GM21360 (cell line): ENCODE measurements around the gene THBS1.

ENCODE experiments used
- ATAC-seq: cut with Tn5 transposase; IDR thresholded peaks from one replicate; pipeline ENCODE4 v1.9.1; 2021; ENCODE audit warnings: mild to moderate bottlenecking, moderate library complexity; ENCODE audit not compliant: unreplicated experiment

THBS1 gene

DNA sequence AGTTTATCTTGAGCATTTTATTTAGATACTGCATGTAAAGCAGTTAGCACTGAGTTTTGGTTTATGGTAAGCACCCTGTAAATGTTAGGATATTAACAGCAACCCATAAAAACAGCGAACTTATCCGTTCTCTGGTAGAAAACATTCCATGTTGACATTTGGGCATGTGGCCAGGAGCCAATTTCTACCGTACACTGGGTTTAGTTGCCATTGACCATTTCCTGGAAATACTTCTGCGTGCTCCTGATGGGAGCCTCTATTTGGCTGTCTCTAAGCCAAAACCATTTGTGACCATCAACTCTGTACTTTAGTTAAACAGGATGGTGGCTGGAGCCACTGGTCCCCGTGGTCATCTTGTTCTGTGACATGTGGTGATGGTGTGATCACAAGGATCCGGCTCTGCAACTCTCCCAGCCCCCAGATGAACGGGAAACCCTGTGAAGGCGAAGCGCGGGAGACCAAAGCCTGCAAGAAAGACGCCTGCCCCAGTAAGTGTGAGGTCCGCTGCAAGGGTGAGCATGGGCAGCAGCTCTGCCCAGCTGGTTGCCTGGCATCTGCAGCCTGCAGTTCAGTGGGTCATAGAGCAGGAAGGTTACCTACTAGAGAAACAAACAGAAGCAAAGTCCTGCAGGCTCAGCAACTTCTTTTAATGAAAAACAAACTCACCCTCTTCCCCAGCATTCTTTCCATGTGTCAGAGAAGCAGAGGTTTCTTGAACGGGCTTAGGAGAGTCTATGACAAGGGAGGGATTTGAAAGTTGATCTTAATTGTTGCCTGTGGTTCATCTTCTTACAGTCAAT lies 7.1 kb downstream of the THBS1 start:
- no peak for ATAC-seq

GRCh38 chr15:39588531-39589192 lies 7.8 kb downstream of the THBS1 start:
- no peak for ATAC-seq

- ATAC-seq, result no peak
Observed at GRCh38 chr15:39589193-39589814, 8.4 kb downstream of the THBS1 start.

- no peak for ATAC-seq
Observed at GRCh38 chr15:39589815-39590644, 9.2 kb downstream of the THBS1 start.

GRCh38 chr15:39591141-39591895 lies 10.4 kb downstream of the THBS1 start:
- no peak for ATAC-seq

DNA sequence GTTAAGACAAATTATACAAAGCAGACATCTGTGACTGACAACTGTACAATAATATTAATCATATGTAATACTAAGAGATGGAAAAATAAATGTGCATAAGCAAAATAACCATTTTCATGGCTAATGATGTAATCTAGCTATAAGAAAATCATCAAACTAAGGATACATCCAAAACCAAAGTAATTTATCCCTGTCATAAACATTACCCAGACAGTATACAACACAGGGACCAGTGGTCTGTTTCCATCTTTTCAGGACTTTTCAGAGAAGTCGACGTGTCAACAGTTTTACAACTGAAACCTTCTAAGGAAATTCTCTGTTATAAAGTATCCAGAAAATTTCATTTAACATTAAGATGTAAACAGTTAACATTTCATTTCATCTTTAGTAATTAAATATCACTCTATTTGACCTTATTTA lies 11.0 kb downstream of the THBS1 start:
- no peak for ATAC-seq

GRCh38 chr15:39592500-39592899 lies 11.6 kb downstream of the THBS1 start:
- ATAC-seq, result no peak

- no peak for ATAC-seq
Observed at GRCh38 chr15:39593071-39593655, 12.3 kb downstream of the THBS1 start.

GRCh38 chr15:39593656-39594445 lies 13.0 kb downstream of the THBS1 start:
- no peak for ATAC-seq

GRCh38 chr15:39594446-39595337 lies 13.8 kb downstream of the THBS1 start:
- ATAC-seq, result no peak

DNA sequence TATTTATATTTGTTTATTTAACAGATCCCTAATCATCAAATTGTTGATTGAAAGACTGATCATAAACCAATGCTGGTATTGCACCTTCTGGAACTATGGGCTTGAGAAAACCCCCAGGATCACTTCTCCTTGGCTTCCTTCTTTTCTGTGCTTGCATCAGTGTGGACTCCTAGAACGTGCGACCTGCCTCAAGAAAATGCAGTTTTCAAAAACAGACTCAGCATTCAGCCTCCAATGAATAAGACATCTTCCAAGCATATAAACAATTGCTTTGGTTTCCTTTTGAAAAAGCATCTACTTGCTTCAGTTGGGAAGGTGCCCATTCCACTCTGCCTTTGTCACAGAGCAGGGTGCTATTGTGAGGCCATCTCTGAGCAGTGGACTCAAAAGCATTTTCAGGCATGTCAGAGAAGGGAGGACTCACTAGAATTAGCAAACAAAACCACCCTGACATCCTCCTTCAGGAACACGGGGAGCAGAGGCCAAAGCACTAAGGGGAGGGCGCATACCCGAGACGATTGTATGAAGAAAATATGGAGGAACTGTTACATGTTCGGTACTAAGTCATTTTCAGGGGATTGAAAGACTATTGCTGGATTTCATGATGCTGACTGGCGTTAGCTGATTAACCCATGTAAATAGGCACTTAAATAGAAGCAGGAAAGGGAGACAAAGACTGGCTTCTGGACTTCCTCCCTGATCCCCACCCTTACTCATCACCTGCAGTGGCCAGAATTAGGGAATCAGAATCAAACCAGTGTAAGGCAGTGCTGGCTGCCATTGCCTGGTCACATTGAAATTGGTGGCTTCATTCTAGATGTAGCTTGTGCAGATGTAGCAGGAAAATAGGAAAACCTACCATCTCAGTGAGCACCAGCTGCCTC lies 14.7 kb downstream of the THBS1 start:
- no peak for ATAC-seq

- ATAC-seq, result no peak
Observed at GRCh38 chr15:39596358-39597051, 15.6 kb downstream of the THBS1 start.

DNA sequence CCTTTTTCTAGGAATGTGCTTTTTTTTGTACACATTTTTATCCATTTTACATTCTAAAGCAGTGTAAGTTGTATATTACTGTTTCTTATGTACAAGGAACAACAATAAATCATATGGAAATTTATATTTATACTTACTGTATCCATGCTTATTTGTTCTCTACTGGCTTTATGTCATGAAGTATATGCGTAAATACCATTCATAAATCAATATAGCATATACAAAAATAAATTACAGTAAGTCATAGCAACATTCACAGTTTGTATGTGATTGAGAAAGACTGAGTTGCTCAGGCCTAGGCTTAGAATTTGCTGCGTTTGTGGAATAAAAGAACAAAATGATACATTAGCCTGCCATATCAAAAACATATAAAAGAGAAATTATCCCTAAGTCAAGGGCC lies 16.5 kb downstream of the THBS1 start:
- ATAC-seq, result no peak

DNA sequence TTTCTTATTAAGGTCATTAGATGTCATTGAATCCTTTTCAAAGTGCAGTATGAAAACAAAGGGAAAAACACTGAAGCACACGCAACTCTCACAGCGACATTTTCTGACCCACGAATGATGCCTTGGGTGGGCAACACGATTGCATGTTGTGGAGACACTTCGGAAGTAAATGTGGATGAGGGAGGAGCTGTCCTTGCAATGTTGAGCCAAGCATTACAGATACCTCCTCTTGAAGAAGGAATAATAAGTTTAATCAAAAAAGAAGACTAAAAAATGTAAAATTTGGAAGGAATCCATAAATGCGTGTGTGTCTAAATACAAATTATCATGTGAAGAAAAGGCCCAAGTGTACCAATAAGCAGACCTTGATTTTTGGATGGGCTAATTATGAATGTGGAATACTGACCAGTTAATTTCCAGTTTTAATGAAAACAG lies 16.9 kb downstream of the THBS1 start:
- ATAC-seq, result no peak

- ATAC-seq, result no peak
Observed at GRCh38 chr15:39598186-39598850, 17.4 kb downstream of the THBS1 start.
